ENCODE data around the gene SFT2D3. TPM values are rescaled to one million over a fixed set of nuclear protein-coding genes. Genes with fewer than 3 reads are reported as not detected.

The SFT2D3 gene
- total and polyA plus RNA-seq, 2 of the 13 experiments (the other 11 are each of a cell fraction or from before 2014, with no cell fraction given), result 8.3 to 9.4 TPM

DNA sequence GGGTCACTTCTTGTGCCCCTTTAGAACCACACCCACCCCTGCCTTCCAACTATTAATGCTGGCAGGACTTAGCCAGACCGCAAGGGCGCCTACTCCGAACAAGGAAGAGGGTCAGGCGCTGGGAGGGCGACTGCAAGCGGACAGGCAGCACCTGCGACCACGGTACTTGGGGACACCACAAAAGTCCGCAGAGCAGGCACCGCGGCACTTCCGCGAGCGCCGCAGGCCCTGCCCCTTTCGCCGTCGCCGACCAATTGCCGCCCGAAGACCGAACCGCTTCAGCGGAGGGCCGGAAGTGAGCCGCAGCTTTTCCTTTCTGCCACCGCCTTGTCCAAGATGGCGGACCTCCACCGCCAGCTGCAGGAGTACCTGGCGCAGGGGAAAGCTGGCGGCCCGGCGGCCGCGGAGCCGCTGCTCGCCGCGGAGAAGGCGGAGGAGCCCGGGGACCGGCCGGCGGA lies at the start of gene SFT2D3 (continued):
- TF ChIP-seq, protein P1, sequence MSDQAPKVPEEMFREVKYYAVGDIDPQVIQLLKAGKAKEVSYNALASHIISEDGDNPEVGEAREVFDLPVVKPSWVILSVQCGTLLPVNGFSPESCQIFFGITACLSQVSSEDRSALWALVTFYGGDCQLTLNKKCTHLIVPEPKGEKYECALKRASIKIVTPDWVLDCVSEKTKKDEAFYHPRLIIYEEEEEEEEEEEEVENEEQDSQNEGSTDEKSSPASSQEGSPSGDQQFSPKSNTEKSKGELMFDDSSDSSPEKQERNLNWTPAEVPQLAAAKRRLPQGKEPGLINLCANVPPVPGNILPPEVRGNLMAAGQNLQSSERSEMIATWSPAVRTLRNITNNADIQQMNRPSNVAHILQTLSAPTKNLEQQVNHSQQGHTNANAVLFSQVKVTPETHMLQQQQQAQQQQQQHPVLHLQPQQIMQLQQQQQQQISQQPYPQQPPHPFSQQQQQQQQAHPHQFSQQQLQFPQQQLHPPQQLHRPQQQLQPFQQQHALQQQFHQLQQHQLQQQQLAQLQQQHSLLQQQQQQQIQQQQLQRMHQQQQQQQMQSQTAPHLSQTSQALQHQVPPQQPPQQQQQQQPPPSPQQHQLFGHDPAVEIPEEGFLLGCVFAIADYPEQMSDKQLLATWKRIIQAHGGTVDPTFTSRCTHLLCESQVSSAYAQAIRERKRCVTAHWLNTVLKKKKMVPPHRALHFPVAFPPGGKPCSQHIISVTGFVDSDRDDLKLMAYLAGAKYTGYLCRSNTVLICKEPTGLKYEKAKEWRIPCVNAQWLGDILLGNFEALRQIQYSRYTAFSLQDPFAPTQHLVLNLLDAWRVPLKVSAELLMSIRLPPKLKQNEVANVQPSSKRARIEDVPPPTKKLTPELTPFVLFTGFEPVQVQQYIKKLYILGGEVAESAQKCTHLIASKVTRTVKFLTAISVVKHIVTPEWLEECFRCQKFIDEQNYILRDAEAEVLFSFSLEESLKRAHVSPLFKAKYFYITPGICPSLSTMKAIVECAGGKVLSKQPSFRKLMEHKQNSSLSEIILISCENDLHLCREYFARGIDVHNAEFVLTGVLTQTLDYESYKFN (CRISPR knock-in tag; conservative IDR thresholded peaks at IDR 0.05), result 0 out of 2 replicates have a peak, but pooled peaks have one; percentile 29
- TF ChIP-seq KDM3A (CRISPR knock-in tag; IDR thresholded peaks at IDR 0.05; ENCODE audit: low read depth), result peak; percentile 55; the same call in 1 of the 2 replicates
- TF ChIP-seq, protein P2, sequence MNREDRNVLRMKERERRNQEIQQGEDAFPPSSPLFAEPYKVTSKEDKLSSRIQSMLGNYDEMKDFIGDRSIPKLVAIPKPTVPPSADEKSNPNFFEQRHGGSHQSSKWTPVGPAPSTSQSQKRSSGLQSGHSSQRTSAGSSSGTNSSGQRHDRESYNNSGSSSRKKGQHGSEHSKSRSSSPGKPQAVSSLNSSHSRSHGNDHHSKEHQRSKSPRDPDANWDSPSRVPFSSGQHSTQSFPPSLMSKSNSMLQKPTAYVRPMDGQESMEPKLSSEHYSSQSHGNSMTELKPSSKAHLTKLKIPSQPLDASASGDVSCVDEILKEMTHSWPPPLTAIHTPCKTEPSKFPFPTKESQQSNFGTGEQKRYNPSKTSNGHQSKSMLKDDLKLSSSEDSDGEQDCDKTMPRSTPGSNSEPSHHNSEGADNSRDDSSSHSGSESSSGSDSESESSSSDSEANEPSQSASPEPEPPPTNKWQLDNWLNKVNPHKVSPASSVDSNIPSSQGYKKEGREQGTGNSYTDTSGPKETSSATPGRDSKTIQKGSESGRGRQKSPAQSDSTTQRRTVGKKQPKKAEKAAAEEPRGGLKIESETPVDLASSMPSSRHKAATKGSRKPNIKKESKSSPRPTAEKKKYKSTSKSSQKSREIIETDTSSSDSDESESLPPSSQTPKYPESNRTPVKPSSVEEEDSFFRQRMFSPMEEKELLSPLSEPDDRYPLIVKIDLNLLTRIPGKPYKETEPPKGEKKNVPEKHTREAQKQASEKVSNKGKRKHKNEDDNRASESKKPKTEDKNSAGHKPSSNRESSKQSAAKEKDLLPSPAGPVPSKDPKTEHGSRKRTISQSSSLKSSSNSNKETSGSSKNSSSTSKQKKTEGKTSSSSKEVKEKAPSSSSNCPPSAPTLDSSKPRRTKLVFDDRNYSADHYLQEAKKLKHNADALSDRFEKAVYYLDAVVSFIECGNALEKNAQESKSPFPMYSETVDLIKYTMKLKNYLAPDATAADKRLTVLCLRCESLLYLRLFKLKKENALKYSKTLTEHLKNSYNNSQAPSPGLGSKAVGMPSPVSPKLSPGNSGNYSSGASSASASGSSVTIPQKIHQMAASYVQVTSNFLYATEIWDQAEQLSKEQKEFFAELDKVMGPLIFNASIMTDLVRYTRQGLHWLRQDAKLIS (CRISPR knock-in tag; IDR thresholded peaks at IDR 0.05), result peak; percentile 69; the same call in 1 of the 2 replicates
- peak; percentile 37; the same call in 1 of the 2 replicates for TF ChIP-seq SRY (CRISPR knock-in tag; IDR thresholded peaks at IDR 0.05)
- no peak; the same call in 1 of the 2 replicates for TF ChIP-seq MTA1 (CRISPR knock-in tag; IDR thresholded peaks at IDR 0.05; ENCODE audit: borderline replicate concordance)
- TF ChIP-seq, protein P3, sequence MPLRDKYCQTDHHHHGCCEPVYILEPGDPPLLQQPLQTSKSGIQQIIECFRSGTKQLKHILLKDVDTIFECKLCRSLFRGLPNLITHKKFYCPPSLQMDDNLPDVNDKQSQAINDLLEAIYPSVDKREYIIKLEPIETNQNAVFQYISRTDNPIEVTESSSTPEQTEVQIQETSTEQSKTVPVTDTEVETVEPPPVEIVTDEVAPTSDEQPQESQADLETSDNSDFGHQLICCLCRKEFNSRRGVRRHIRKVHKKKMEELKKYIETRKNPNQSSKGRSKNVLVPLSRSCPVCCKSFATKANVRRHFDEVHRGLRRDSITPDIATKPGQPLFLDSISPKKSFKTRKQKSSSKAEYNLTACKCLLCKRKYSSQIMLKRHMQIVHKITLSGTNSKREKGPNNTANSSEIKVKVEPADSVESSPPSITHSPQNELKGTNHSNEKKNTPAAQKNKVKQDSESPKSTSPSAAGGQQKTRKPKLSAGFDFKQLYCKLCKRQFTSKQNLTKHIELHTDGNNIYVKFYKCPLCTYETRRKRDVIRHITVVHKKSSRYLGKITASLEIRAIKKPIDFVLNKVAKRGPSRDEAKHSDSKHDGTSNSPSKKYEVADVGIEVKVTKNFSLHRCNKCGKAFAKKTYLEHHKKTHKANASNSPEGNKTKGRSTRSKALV (CRISPR knock-in tag; IDR thresholded peaks at IDR 0.05), result no peak; the same call in 1 of the 2 replicates
- peak; percentile 73; the same call in 1 of the 2 replicates for TF ChIP-seq ZMYM4 (CRISPR knock-in tag; IDR thresholded peaks at IDR 0.05)
- TF ChIP-seq, protein P4, sequence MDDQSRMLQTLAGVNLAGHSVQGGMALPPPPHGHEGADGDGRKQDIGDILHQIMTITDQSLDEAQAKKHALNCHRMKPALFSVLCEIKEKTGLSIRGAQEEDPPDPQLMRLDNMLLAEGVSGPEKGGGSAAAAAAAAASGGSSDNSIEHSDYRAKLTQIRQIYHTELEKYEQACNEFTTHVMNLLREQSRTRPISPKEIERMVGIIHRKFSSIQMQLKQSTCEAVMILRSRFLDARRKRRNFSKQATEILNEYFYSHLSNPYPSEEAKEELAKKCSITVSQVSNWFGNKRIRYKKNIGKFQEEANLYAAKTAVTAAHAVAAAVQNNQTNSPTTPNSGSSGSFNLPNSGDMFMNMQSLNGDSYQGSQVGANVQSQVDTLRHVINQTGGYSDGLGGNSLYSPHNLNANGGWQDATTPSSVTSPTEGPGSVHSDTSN (CRISPR knock-in tag; IDR thresholded peaks at IDR 0.05; ENCODE audit: borderline replicate concordance), result no peak
- TF ChIP-seq ZFAT (CRISPR knock-in tag; conservative IDR thresholded peaks at IDR 0.05), result no peak
- TF ChIP-seq JARID2 (CRISPR knock-in tag; IDR thresholded peaks at IDR 0.05; ENCODE audit: insufficient replicate concordance), result no peak
- TF ChIP-seq SPEN (CRISPR knock-in tag; IDR thresholded peaks at IDR 0.05; ENCODE audit: low read depth), result peak; percentile 84
- TF ChIP-seq ZNF891 (CRISPR knock-in tag; IDR thresholded peaks at IDR 0.05), result peak; percentile 5; the same call in 1 of the 2 replicates
- TF ChIP-seq, protein P5, sequence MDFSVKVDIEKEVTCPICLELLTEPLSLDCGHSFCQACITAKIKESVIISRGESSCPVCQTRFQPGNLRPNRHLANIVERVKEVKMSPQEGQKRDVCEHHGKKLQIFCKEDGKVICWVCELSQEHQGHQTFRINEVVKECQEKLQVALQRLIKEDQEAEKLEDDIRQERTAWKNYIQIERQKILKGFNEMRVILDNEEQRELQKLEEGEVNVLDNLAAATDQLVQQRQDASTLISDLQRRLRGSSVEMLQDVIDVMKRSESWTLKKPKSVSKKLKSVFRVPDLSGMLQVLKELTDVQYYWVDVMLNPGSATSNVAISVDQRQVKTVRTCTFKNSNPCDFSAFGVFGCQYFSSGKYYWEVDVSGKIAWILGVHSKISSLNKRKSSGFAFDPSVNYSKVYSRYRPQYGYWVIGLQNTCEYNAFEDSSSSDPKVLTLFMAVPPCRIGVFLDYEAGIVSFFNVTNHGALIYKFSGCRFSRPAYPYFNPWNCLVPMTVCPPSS (IDR thresholded peaks at IDR 0.05), result no peak
- no peak; the same call in 1 of the 2 replicates for TF ChIP-seq ZNF451 (CRISPR knock-in tag; IDR thresholded peaks at IDR 0.05)
- peak; percentile 68 for TF ChIP-seq CHD2 (IDR thresholded peaks at IDR 0.05; ENCODE audit: low read depth, low read length)
- peak; percentile 62; the same call in 1 of the 2 replicates for TF ChIP-seq KLF6 (CRISPR knock-in tag; IDR thresholded peaks at IDR 0.05)
- TF ChIP-seq ZNF678 (CRISPR knock-in tag; IDR thresholded peaks at IDR 0.05), result peak; percentile 91
- no peak for TF ChIP-seq U2AF1 (optimal IDR thresholded peaks at IDR 0.05; ENCODE audit: low read depth, low read length)

Measured in HepG2 (cell line).